Activated naive CD4-positive, alpha-beta T cell treated with anti-CD3 and anti-CD28 coated beads for 36 hours (primary cell): Measurements from ENCODE around the gene PSMD5. TPM values are rescaled to one million over a fixed set of nuclear protein-coding genes. Genes with fewer than 3 reads are reported as not detected.
A peak's percentile ranks its signal among the peaks of the same experiment; 100 is the strongest.

ENCODE experiments used
- CTCF ChIA-PET: fragments of 350-600 bp; sonication (Branson Sonifier 250); formaldehyde crosslinking; loops from one replicate; lab custom pipeline; 2021; ENCODE audit warnings: antibody characterized with exemption; lab: Charles Lee
- DNase-seq: peaks from one replicate; pipeline ENCODE4 v3.0.0-alpha.2; 2020
- H3K27ac Mint-ChIP-seq: one replicate; pipeline ENCODE4 v1.8.0; 2021; ENCODE audit warnings: mild to moderate bottlenecking, mixed read lengths
- H3K27me3 Mint-ChIP-seq: one replicate; pipeline ENCODE4 v1.8.0; 2021; ENCODE audit warnings: low read depth, mixed read lengths
- H3K36me3 Mint-ChIP-seq: one replicate; pipeline ENCODE4 v1.8.0; 2021; ENCODE audit warnings: low read depth, mixed read lengths
- H3K4me1 Mint-ChIP-seq: one replicate; pipeline ENCODE4 v1.8.0; 2021; ENCODE audit warnings: low read depth, mixed read lengths
- H3K4me3 Mint-ChIP-seq: one replicate; pipeline ENCODE4 v1.8.0; 2021; ENCODE audit warnings: mild to moderate bottlenecking, moderate library complexity, mixed read lengths
- H3K9me3 Mint-ChIP-seq: one replicate; pipeline ENCODE4 v1.8.0; 2021; ENCODE audit warnings: mixed read lengths
- intact Hi-C: fragments of 100-400 bp; cut with micrococcal nuclease; formaldehyde crosslinking; loops from one replicate; pipeline ENCODE4 v1.15.1; 2023
- total RNA-seq, 2 experiments: library from RNA; stranded (reverse); gene quantifications; one replicate each; pipeline ENCODE4 v1.2.3, GENCODE V29; 2021

The PSMD5 gene
- total RNA-seq, 2 experiments from 2014 or later, result 62.1 to 63.5 TPM

GRCh38 chr9:120864719-120865118, 22.0 kb upstream of the PSMD5 start:
- Mint-ChIP-seq H3K27ac (no peak overlapping the region), H3K4me3 (no peak overlapping the region), H3K27me3 (no peaks in the 10 kb centered on the region), H3K9me3 (no peaks in the 10 kb centered on the region), H3K4me1 (peaks cover 17% of the 10 kb centered on the region), H3K36me3 (peaks cover 63% of the 10 kb centered on the region)
- intact Hi-C loops, result no loop called here
- CTCF ChIA-PET, result interaction anchor here (0.7 to 1.3 kb wide), 2 partner anchors 8 to 55 kb away, joined by 3 read pairs; no protein-coding TSS in a partner anchor
- no peak for DNase-seq

- Mint-ChIP-seq H3K4me3 (no peak overlapping the region), H3K27me3 (no peaks in the 10 kb centered on the region), H3K4me1 (peaks cover 9% of the 10 kb centered on the region), H3K27ac (no peak overlapping the region), H3K9me3 (no peaks in the 10 kb centered on the region), H3K36me3 (peaks cover 59% of the 10 kb centered on the region)
- DNase-seq, result no peak
- CTCF ChIA-PET, result no interaction called here
- intact Hi-C loops, result no loop called here
These were observed 21.1 kb upstream of the PSMD5 start for GRCh38 chr9:120863833-120864232.

- no peaks in the 10 kb centered on the region for H3K9me3 Mint-ChIP-seq
- H3K36me3 Mint-ChIP-seq, result peaks cover 60% of the 10 kb centered on the region
- no peaks in the 10 kb centered on the region for H3K27me3 Mint-ChIP-seq
- CTCF ChIA-PET, result interaction anchor here (0.6 to 1.3 kb wide), 3 partner anchors 10 to 74 kb away, joined by 3 to 4 read pairs (median 3); no protein-coding TSS in a partner anchor
- no peak overlapping the region for H3K27ac Mint-ChIP-seq
- no peak for DNase-seq
- intact Hi-C loops, result no loop called here
- H3K4me3 Mint-ChIP-seq, result no peak overlapping the region
- H3K4me1 Mint-ChIP-seq, result peaks cover 3% of the 10 kb centered on the region
These were observed 19.7 kb upstream of the PSMD5 start for GRCh38 chr9:120862452-120862851.

GRCh38 chr9:120861935-120862334, 19.2 kb upstream of the PSMD5 start:
- CTCF ChIA-PET, result interaction anchor here (1.3 kb wide), 1 partner anchor 11 kb away, joined by 3 read pairs; no protein-coding TSS in a partner anchor
- Mint-ChIP-seq H3K36me3 (peaks cover 63% of the 10 kb centered on the region), H3K27ac (no peak overlapping the region), H3K4me1 (peaks cover 3% of the 10 kb centered on the region), H3K27me3 (no peaks in the 10 kb centered on the region), H3K9me3 (no peaks in the 10 kb centered on the region), H3K4me3 (no peak overlapping the region)
- intact Hi-C loops, result no loop called here
- DNase-seq, result no peak

- Mint-ChIP-seq H3K9me3 (no peaks in the 10 kb centered on the region), H3K36me3 (peaks cover 58% of the 10 kb centered on the region), H3K4me1 (peaks cover 3% of the 10 kb centered on the region), H3K4me3 (no peak overlapping the region), H3K27ac (no peak overlapping the region), H3K27me3 (no peaks in the 10 kb centered on the region)
- no peak for DNase-seq
- intact Hi-C loops, result no loop called here
- CTCF ChIA-PET, result interaction anchor here (1.0 kb wide), 1 partner anchor 200 kb away, joined by 3 read pairs; no protein-coding TSS in a partner anchor
These were observed 17.4 kb upstream of the PSMD5 start for GRCh38 chr9:120860083-120860482.

- Mint-ChIP-seq H3K4me1 (peaks cover 3% of the 10 kb centered on the region), H3K27ac (no peak overlapping the region), H3K9me3 (no peaks in the 10 kb centered on the region), H3K27me3 (no peaks in the 10 kb centered on the region), H3K4me3 (no peak overlapping the region), H3K36me3 (peaks cover 59% of the 10 kb centered on the region)
- CTCF ChIA-PET, result no interaction called here
- DNase-seq, result no peak
- intact Hi-C loops, result no loop called here
These were observed 16.6 kb upstream of the PSMD5 start for GRCh38 chr9:120859361-120859760.

GRCh38 chr9:120857902-120858301, 15.2 kb upstream of the PSMD5 start:
- peaks cover 55% of the 10 kb centered on the region for H3K36me3 Mint-ChIP-seq
- no peaks in the 10 kb centered on the region for H3K27me3 Mint-ChIP-seq
- no peaks in the 10 kb centered on the region for H3K9me3 Mint-ChIP-seq
- CTCF ChIA-PET, result interaction anchor here (0.9 kb wide), 1 partner anchor 12 kb away, joined by 3 read pairs; no protein-coding TSS in a partner anchor
- no peak overlapping the region for H3K4me3 Mint-ChIP-seq
- no peak overlapping the region for H3K27ac Mint-ChIP-seq
- no peak for DNase-seq
- intact Hi-C loops, result no loop called here
- H3K4me1 Mint-ChIP-seq, result peaks cover 4% of the 10 kb centered on the region

GRCh38 chr9:120857481-120857880, 14.8 kb upstream of the PSMD5 start:
- Mint-ChIP-seq H3K36me3 (peaks cover 53% of the 10 kb centered on the region), H3K4me1 (peaks cover 8% of the 10 kb centered on the region), H3K27ac (no peak overlapping the region), H3K4me3 (no peak overlapping the region), H3K27me3 (no peaks in the 10 kb centered on the region), H3K9me3 (no peaks in the 10 kb centered on the region)
- CTCF ChIA-PET, result interaction anchor here (0.9 kb wide), 1 partner anchor 11 kb away, joined by 3 read pairs; no protein-coding TSS in a partner anchor
- DNase-seq, result no peak
- intact Hi-C loops, result no loop called here

GRCh38 chr9:120856700-120857099, 14.0 kb upstream of the PSMD5 start:
- intact Hi-C loops, result no loop called here

GRCh38 chr9:120855827-120856670, 13.3 kb upstream of the PSMD5 start:
- Mint-ChIP-seq H3K9me3 (no peaks in the 10 kb centered on the region), H3K27me3 (no peaks in the 10 kb centered on the region), H3K4me1 (peaks cover 8% of the 10 kb centered on the region), H3K4me3 (no peak overlapping the region), H3K36me3 (peaks cover 54% of the 10 kb centered on the region), H3K27ac (peak overlapping the region; percentile 60)
- DNase-seq, result no peak
- CTCF ChIA-PET, result interaction anchor here (1.0 kb wide), 1 partner anchor 9 kb away, joined by 3 read pairs; no protein-coding TSS in a partner anchor
- intact Hi-C loops, result no loop called here

More at GRCh38 chr9:120856700-120857099, 14.0 kb upstream of the PSMD5 start:
- H3K4me1 Mint-ChIP-seq, result peaks cover 8% of the 10 kb centered on the region
- no peaks in the 10 kb centered on the region for H3K9me3 Mint-ChIP-seq
- H3K27me3 Mint-ChIP-seq, result no peaks in the 10 kb centered on the region
- H3K36me3 Mint-ChIP-seq, result peaks cover 52% of the 10 kb centered on the region
- no peak for DNase-seq
- CTCF ChIA-PET, result interaction anchor here (1.0 kb wide), 1 partner anchor 9 kb away, joined by 3 read pairs; no protein-coding TSS in a partner anchor
- H3K4me3 Mint-ChIP-seq, result no peak overlapping the region
- no peak overlapping the region for H3K27ac Mint-ChIP-seq

- CTCF ChIA-PET, result no interaction called here
- no peaks in the 10 kb centered on the region for H3K27me3 Mint-ChIP-seq
- H3K36me3 Mint-ChIP-seq, result peaks cover 41% of the 10 kb centered on the region
- H3K4me1 Mint-ChIP-seq, result peaks cover 12% of the 10 kb centered on the region
- intact Hi-C loops, result no loop called here
- H3K9me3 Mint-ChIP-seq, result no peaks in the 10 kb centered on the region
- H3K27ac Mint-ChIP-seq, result peak overlapping the region; percentile 60
- DNase-seq, result no peak
- no peak overlapping the region for H3K4me3 Mint-ChIP-seq
These were observed 12.0 kb upstream of the PSMD5 start for GRCh38 chr9:120854596-120855327.

GRCh38 chr9:120853198-120853597, 10.5 kb upstream of the PSMD5 start:
- Mint-ChIP-seq H3K27ac (no peak overlapping the region), H3K4me1 (peaks cover 17% of the 10 kb centered on the region), H3K9me3 (no peaks in the 10 kb centered on the region), H3K27me3 (no peaks in the 10 kb centered on the region), H3K4me3 (no peak overlapping the region), H3K36me3 (peaks cover 33% of the 10 kb centered on the region)
- CTCF ChIA-PET, result no interaction called here
- intact Hi-C loops, result no loop called here
- DNase-seq, result no peak
